ENCODE measurements around the gene FMNL1. TPM values are rescaled to one million over a fixed set of nuclear protein-coding genes. Genes with fewer than 3 reads are reported as not detected.

Gene FMNL1
- total RNA-seq, 2 donors from 2014 or later, result 3.5 to 4.5 TPM

GRCh38 chr17:45296003-45296832 is 74.5 kb downstream of the FMNL1 start:
- Histone ChIP-seq H3K9me3 (ENCODE audit: control insufficient read depth, low read length) (no peaks in the 10 kb centered on the region), H3K27ac (ENCODE audit: low read depth, low read length) (no peak overlapping the region), H3K4me1 (ENCODE audit: control insufficient read depth, insufficient read depth, low read length) (no peaks in the 10 kb centered on the region), H3K36me3 (ENCODE audit: control insufficient read depth, insufficient read depth, low read length) (no peaks in the 10 kb centered on the region), H3K4me3 (ENCODE audit: low read length) (no peak overlapping the region), H3K27me3 (ENCODE audit: control insufficient read depth, insufficient read depth, low read length, poor library complexity, severe bottlenecking) (no peaks in the 10 kb centered on the region), H3K9ac (ENCODE audit: extremely low read depth, low read length, poor library complexity, severe bottlenecking) (no peak overlapping the region)
- DNase-seq, result no peak
- TF ChIP-seq, protein P1, sequence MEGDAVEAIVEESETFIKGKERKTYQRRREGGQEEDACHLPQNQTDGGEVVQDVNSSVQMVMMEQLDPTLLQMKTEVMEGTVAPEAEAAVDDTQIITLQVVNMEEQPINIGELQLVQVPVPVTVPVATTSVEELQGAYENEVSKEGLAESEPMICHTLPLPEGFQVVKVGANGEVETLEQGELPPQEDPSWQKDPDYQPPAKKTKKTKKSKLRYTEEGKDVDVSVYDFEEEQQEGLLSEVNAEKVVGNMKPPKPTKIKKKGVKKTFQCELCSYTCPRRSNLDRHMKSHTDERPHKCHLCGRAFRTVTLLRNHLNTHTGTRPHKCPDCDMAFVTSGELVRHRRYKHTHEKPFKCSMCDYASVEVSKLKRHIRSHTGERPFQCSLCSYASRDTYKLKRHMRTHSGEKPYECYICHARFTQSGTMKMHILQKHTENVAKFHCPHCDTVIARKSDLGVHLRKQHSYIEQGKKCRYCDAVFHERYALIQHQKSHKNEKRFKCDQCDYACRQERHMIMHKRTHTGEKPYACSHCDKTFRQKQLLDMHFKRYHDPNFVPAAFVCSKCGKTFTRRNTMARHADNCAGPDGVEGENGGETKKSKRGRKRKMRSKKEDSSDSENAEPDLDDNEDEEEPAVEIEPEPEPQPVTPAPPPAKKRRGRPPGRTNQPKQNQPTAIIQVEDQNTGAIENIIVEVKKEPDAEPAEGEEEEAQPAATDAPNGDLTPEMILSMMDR (conservative IDR thresholded peaks at IDR 0.05), result no peak
- Mint-ChIP-seq H3K4me1 (peaks cover 6% of the 10 kb centered on the region), H3K36me3 (ENCODE audit: low read depth) (no peaks in the 10 kb centered on the region), H3K4me3 (no peak overlapping the region), H3K27ac (no peak overlapping the region), H3K9me3 (no peaks in the 10 kb centered on the region), H3K27me3 (ENCODE audit: insufficient read depth) (no peaks in the 10 kb centered on the region)
- 88 to 95% methylated on average over 6 to 7 of the region's 7 CpGs for whole genome bisulfite sequencing, 2 experiments (ENCODE audit: insufficient coverage in 1 of 2, insufficient read length in 1 of 2)

GRCh38 chr17:45296833-45297124 is 75.1 kb downstream of the FMNL1 start:
- no peak overlapping the region for H3K4me3 ChIP-seq (ENCODE audit: low read length)
- H3K27ac ChIP-seq (ENCODE audit: low read depth, low read length), result no peak overlapping the region
- H3K27ac Mint-ChIP-seq, result no peak overlapping the region
- no peak overlapping the region for H3K9ac ChIP-seq (ENCODE audit: extremely low read depth, low read length, poor library complexity, severe bottlenecking)
- H3K4me1 ChIP-seq (ENCODE audit: control insufficient read depth, insufficient read depth, low read length), result no peaks in the 10 kb centered on the region
- DNase-seq, result no peak
- no peaks in the 10 kb centered on the region for H3K36me3 Mint-ChIP-seq (ENCODE audit: low read depth)
- no peaks in the 10 kb centered on the region for H3K9me3 ChIP-seq (ENCODE audit: control insufficient read depth, low read length)
- H3K36me3 ChIP-seq (ENCODE audit: control insufficient read depth, insufficient read depth, low read length), result no peaks in the 10 kb centered on the region
- H3K27me3 Mint-ChIP-seq (ENCODE audit: insufficient read depth), result no peaks in the 10 kb centered on the region
- no peaks in the 10 kb centered on the region for H3K27me3 ChIP-seq (ENCODE audit: control insufficient read depth, insufficient read depth, low read length, poor library complexity, severe bottlenecking)
- peaks cover 6% of the 10 kb centered on the region for H3K4me1 Mint-ChIP-seq
- no peak overlapping the region for H3K4me3 Mint-ChIP-seq
- TF ChIP-seq, protein P1 (conservative IDR thresholded peaks at IDR 0.05), result no peak
- no peaks in the 10 kb centered on the region for H3K9me3 Mint-ChIP-seq
- 83% methylated on average over 1 of the region's 1 CpG; no CpG with 5 or more reads in 1 of the 2 experiments for WGBS, 2 experiments (ENCODE audit: insufficient coverage in 1 of 2, insufficient read length in 1 of 2)

Other genes with a start within 250 kb of the FMNL1 start
- gene DCAKD, start 170.3 kb upstream of the FMNL1 start, total RNA-seq, result 10 to 100 TPM; 54.5 to 69.4 TPM
- gene NMT1, start 160.6 kb upstream of the FMNL1 start, total RNA-seq, result 100 to 1,000 TPM; 122 to 136 TPM
- 10 to 100 TPM; 34.8 to 42.9 TPM for gene PLCD3, start 89.4 kb upstream of the FMNL1 start, total RNA-seq
- gene ACBD4, start 86.2 kb upstream of the FMNL1 start, total RNA-seq, result 10 to 100 TPM; 17.4 to 19.5 TPM
- 10 to 100 TPM; 37.0 to 39.2 TPM for gene HEXIM1, start 73.4 kb upstream of the FMNL1 start, total RNA-seq
- 10 to 100 TPM; 12.9 to 13.1 TPM for gene HEXIM2, start 60.0 kb upstream of the FMNL1 start, total RNA-seq
- under 1 TPM in 1 of 2 donors, not detected in 1; 0.18 TPM for gene SPATA32, start 40.2 kb downstream of the FMNL1 start, total RNA-seq
- gene MAP3K14, start 95.1 kb downstream of the FMNL1 start, total RNA-seq, result 1 to 10 TPM; 4.6 to 5.5 TPM
- gene ARHGAP27, start 211.0 kb downstream of the FMNL1 start, total RNA-seq, result 10 to 100 TPM; 16.4 to 20.6 TPM

Data from endodermal cell (in vitro differentiated cells).